Measurements from ENCODE around the gene PGM5. TPM values are rescaled to one million over a fixed set of nuclear protein-coding genes. Genes with fewer than 3 reads are reported as not detected.
A peak's percentile ranks its signal among the peaks of the same experiment; 100 is the strongest.

PGM5 gene
- total and polyA plus RNA-seq, 2 donors (not counting 3 experiments of a cell fraction or from before 2014, with no cell fraction given) = 0.14 to 1.9 TPM

- BruUV-seq (replicated peaks) = no TSS peak
- ChIA-PET CTCF (interaction anchor here (0.9 to 2.2 kb wide), 5 partner anchors 12 to 256 kb away, joined by 3 to 5 read pairs (median 3); no protein-coding TSS in a partner anchor), POLR2A (no interaction called here)
- Histone ChIP-seq H4K20me1 (replicated peaks; ENCODE audit: control insufficient read depth, extremely low read depth, insufficient read depth, low read length) (no peaks in the 10 kb centered on the region), H3K36me3 (ENCODE audit: control insufficient read depth in 2 of 2, extremely low read depth in 1 of 2, insufficient read depth in 2 of 2, low read length in 2 of 2) (no peaks in the 10 kb centered on the region), H2AFZ (ENCODE audit: low read depth, low read length) (no peak overlapping the region), H3K27me3 (ENCODE audit: control insufficient read depth in 2 of 2, insufficient read depth in 2 of 2, low read length in 2 of 2) (peaks cover 0 to 1% of the 10 kb centered on the region in 2 experiments), H3K9me3 (replicated peaks; ENCODE audit: control insufficient read depth, insufficient read depth, low read length) (no peaks in the 10 kb centered on the region), H3K9ac (replicated peaks; ENCODE audit: extremely low read depth, insufficient read depth, low read length) (no peak overlapping the region), H3K4me1 (ENCODE audit: control insufficient read depth, extremely low read depth, insufficient read depth, low read length) (no peaks in the 10 kb centered on the region), H3K4me2 (ENCODE audit: insufficient read depth, low read length) (no peak overlapping the region), H3K27ac (ENCODE audit: insufficient read depth, low read depth, low read length) (no peak overlapping the region), H3K79me2 (ENCODE audit: control insufficient read depth, insufficient read depth, low read length) (no peaks in the 10 kb centered on the region), H3K4me3 (replicated peaks in 1 of 3; ENCODE audit: insufficient read depth in 1 of 3, low read depth in 1 of 3, low read length in 3 of 3) (no peak overlapping the region), H3K9me1 (replicated peaks; ENCODE audit: control insufficient read depth, extremely low read depth, insufficient read depth, low read length) (no peaks in the 10 kb centered on the region)
- FAIRE-seq = no peak
- DNase-seq (ENCODE audit: low read depth, low spot score) = no peak
- TF ChIP-seq CTCF (IDR thresholded peaks at IDR 0.05; ENCODE audit: extremely low read depth in 1 of 2, insufficient read depth in 1 of 2, low read depth in 1 of 2, low read length in 2 of 2) (peak in 1 of 2 donors; percentile 21), FOS (IDR thresholded peaks at IDR 0.05; ENCODE audit: borderline replicate concordance, insufficient read depth, low read length) (no peak)
- intact Hi-C loops (cut with micrococcal nuclease) = no loop called here
- dilution Hi-C loops (cut with MboI; ENCODE audit: extremely low pct_ligation_motif_present, low sequenced_read_pairs) = no loop called here
These were observed 60.6 kb downstream of the PGM5 start for GRCh38 chr9:68416936-68417564.

GRCh38 chr9:68417762-68418161 lies 61.4 kb downstream of the PGM5 start:
- H3K4me3 ChIP-seq (replicated peaks in 1 of 3; ENCODE audit: insufficient read depth in 1 of 3, low read depth in 1 of 3, low read length in 3 of 3) = no peak overlapping the region
- H3K27me3 ChIP-seq (ENCODE audit: control insufficient read depth in 2 of 2, insufficient read depth in 2 of 2, low read length in 2 of 2) = peaks cover 0 to 1% of the 10 kb centered on the region in 2 experiments
- H3K36me3 ChIP-seq (ENCODE audit: control insufficient read depth in 2 of 2, extremely low read depth in 1 of 2, insufficient read depth in 2 of 2, low read length in 2 of 2) = no peaks in the 10 kb centered on the region
- H3K4me2 ChIP-seq (ENCODE audit: insufficient read depth, low read length) = no peak overlapping the region
- POLR2A ChIA-PET = no interaction called here
- H2AFZ ChIP-seq (ENCODE audit: low read depth, low read length) = no peak overlapping the region
- H3K79me2 ChIP-seq (ENCODE audit: control insufficient read depth, insufficient read depth, low read length) = no peaks in the 10 kb centered on the region
- H3K9ac ChIP-seq (replicated peaks; ENCODE audit: extremely low read depth, insufficient read depth, low read length) = no peak overlapping the region
- intact Hi-C loops (cut with micrococcal nuclease) (no loop called here), dilution Hi-C loops (cut with MboI; ENCODE audit: extremely low pct_ligation_motif_present, low sequenced_read_pairs) (no loop called here)
- H3K4me1 ChIP-seq (ENCODE audit: control insufficient read depth, extremely low read depth, insufficient read depth, low read length) = no peaks in the 10 kb centered on the region
- FAIRE-seq (no peak), DNase-seq (ENCODE audit: low read depth, low spot score) (no peak)
- H3K27ac ChIP-seq (ENCODE audit: insufficient read depth, low read depth, low read length) = no peak overlapping the region
- H4K20me1 ChIP-seq (replicated peaks; ENCODE audit: control insufficient read depth, extremely low read depth, insufficient read depth, low read length) = no peaks in the 10 kb centered on the region
- no TSS peak for BruUV-seq (replicated peaks)
- CTCF ChIA-PET = interaction anchor here (0.9 to 2.2 kb wide), 5 partner anchors 11 to 255 kb away, joined by 3 to 5 read pairs (median 3); no protein-coding TSS in a partner anchor
- H3K9me3 ChIP-seq (replicated peaks; ENCODE audit: control insufficient read depth, insufficient read depth, low read length) = no peaks in the 10 kb centered on the region
- no peak for TF ChIP-seq GATA2 (IDR thresholded peaks at IDR 0.05; ENCODE audit: insufficient read depth, insufficient read length, low read depth, low read length)
- no peak for TF ChIP-seq MAX (IDR thresholded peaks at IDR 0.05; ENCODE audit: insufficient read depth, insufficient read length)
- TF ChIP-seq FOS (IDR thresholded peaks at IDR 0.05; ENCODE audit: borderline replicate concordance, insufficient read depth, low read length) = no peak
- TF ChIP-seq CTCF (IDR thresholded peaks at IDR 0.05; ENCODE audit: extremely low read depth in 1 of 2, insufficient read depth in 1 of 2, low read depth in 1 of 2, low read length in 2 of 2) = no peak
- TF ChIP-seq MYC (IDR thresholded peaks at IDR 0.05; ENCODE audit: low read depth, low read length) = no peak
- TF ChIP-seq POLR2AphosphoS5 (IDR thresholded peaks at IDR 0.05; ENCODE audit: insufficient read depth, low read depth, low read length) = no peak
- TF ChIP-seq JUN (IDR thresholded peaks at IDR 0.05; ENCODE audit: borderline replicate concordance, insufficient read depth, insufficient read length, low read depth) = no peak
- no peak for TF ChIP-seq EZH2 (IDR thresholded peaks at IDR 0.05; ENCODE audit: borderline replicate concordance, low read depth, low read length, severe bottlenecking)
- no peak for TF ChIP-seq POLR2A (IDR thresholded peaks at IDR 0.05; ENCODE audit: low read depth, low read length)
- H3K9me1 ChIP-seq (replicated peaks; ENCODE audit: control insufficient read depth, extremely low read depth, insufficient read depth, low read length) = no peaks in the 10 kb centered on the region
